Inferior parietal cortex (tissue), 1 donor: ENCODE measurements around the gene SDR42E2.
"Not testable (repeated sequence)": the region's sequence is repeated elsewhere in the genome, so short reads cannot be mapped to it uniquely, and the experiment has no call there.

Source experiments
- DNase-seq: peaks from one replicate; pipeline ENCODE4 v3.0.0-alpha.2; 2016; ENCODE audit errors: extremely low spot score

The SDR42E2 gene

DNA sequence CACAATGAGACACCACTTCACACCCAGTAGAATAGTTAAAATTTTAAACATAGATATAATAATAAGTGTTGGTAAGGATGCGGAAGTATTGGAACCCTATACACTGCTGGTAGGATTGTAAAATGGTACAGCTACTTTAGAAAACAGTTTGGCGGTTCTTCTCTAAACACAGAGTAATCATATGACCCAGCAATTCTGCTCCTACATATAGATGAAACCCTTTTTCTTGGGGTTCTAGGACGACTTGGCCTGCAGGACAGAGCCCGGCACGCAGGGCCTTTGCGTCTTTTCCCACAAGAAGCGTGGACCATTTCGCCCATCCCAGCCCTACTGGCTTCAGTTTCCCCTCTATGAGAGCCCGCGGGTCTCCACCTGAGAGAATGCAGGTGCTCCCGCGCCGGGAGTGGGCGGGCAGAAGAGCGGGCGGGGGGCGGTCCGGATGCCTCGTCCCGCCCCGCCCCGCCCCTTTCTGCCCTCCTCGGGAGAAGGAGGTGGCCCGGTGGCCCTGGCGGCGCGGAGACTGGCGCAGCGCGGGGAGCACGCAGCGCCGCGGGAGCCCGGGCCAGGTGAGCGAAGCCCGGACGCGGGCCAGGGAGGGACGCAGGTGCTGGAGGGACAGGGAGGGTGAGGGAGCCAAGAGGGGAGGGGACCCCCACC, at the start of gene SDR42E2:
TSS of gene SDR42E2 (plus strand) at position 508 of the 657 bp plus-strand sequence. CDS start 3,077 bp downstream, outside the sequence.
- no peak for DNase-seq

DNA sequence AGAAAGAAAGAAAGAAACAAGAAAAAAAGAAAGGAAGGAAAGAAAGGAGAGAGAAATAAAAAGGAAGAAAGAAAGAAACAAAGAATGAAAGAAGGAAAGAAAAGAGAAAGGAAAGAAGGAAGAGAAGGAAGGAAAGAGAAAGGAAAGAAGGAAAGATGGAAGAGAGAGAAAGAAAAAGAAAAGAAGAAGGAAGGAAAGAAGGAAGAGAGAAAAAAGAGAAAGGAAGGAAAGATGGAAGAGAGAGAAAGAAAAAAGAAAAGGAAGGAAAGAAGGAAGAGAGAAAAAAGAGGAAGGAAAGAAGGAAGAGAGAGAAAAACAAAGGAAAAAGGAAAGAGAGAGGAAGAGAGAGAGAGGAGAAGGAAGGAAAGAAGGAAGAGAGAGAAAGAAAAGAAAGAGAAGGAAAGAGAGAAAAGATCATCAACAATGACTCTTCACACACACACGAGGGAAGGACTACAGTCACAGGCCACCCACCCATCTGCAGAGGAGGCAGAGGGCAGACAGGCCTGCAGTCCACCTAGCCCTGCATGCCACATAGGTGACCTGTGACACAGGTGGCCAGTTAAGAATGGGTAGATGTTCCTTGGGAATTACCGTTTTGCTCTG, 46.1 kb upstream of the SDR42E2 start:
- DNase-seq: no peak

DNA sequence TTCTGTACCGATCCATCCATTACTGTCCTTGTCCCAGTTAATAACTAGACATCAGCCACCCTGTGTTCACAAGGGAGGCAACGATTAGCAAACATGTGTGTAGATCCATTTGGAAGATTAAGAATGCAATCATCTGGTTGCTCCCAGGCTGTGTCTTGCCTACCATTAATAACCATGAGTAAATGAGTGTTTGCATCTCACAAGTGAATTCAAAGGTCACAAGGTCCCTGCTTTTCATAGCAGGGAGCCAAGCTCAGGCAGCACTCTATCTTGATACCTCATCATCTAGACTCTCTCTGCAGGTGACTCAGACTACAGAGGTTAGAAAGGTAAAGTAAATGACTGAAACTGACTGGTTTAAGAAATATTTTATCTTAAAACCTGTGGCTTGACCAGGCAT, 44.7 kb upstream of the SDR42E2 start:
- no peak for DNase-seq

DNA sequence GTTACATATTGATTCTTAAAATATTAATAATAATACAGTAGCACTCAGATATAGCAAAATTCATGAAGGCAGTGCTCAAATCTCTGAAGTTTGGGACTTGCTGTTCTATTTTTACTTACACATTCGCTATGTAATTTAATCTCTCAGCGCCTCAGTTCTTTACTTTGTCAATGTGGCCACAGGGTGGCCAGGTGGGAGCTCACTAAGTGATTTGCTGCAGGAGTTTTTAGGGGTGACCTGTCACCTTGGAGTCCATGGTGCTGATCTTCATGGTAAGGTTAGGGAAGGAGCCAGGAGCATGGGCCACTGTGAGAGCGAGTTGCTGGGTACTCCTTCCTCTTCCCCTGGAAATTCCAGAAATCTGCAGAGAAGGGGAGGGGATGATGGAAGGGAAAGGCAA, 41.9 kb upstream of the SDR42E2 start:
- DNase-seq: no peak

DNA sequence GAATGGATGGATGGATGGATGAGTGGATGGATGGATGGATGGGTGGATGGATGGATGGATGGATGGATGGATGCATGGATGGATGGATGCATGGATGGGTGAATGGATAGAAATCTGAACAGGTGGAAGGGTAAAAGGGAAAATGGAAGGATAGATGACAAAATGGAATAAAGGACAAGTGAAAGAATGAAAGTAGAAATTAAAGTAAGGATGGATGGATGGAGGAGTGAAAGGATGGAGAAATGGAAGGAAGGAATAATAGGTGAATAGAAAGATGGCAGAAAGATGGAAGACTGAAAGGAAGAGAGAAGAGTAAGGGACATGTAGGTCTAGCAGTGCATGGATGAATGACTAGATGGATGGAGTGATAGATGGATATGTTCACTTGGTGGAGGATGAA, 40.1 kb upstream of the SDR42E2 start:
- DNase-seq: no peak

DNA sequence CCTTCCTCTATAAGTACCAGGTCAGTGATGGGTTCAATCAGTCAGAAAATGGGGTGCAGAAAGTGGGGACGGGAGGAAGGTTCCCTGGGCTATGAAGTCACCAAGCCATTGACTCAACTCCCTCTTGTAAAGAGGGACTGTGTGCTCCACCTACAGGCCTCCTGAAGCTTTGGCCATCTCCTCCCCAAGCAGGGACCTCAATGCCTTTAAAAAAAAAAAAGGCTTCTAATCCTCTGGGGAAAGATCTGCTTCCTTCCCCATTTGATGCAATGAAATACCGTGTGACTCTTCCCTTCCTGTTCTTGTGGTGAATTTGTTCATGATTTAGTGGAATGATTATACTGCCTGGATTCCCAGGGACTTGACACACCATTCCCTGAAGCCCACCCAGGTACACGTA, 39.2 kb upstream of the SDR42E2 start:
- DNase-seq: no peak

DNA sequence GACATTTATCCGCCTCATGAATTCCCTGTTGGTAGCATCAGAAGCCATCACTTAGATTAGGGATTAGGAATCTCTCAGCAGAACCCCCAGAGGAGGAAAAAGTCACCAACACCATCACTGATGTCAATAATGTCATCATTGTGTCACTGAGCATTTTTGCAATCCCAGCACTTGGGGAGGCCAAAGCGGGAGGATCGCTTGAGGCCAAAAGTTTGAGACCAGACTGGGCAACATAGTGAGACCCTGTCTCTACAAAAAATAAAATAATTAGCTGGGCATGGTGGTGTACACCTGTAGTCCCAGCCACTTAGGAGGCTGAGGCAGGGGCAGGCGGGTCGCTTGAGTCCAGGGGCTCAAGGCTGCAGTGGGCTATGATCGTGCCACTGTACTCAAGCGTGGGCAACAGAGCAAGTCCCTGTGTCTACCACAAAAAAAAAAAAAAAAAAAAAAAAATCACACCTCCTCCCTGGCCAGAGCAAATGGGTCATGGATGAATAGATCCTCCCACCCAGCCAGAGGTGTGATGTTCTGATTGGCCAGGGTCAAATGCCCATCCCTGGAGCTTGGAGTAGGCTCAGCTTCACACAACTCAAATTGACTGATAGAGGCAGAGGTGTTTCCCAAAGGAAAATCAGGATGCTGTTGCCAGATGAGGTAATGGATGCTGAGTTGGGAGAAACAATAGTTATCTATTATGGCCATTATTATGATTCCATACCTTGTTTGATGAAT, 38.4 kb upstream of the SDR42E2 start:
- DNase-seq: no peak

DNA sequence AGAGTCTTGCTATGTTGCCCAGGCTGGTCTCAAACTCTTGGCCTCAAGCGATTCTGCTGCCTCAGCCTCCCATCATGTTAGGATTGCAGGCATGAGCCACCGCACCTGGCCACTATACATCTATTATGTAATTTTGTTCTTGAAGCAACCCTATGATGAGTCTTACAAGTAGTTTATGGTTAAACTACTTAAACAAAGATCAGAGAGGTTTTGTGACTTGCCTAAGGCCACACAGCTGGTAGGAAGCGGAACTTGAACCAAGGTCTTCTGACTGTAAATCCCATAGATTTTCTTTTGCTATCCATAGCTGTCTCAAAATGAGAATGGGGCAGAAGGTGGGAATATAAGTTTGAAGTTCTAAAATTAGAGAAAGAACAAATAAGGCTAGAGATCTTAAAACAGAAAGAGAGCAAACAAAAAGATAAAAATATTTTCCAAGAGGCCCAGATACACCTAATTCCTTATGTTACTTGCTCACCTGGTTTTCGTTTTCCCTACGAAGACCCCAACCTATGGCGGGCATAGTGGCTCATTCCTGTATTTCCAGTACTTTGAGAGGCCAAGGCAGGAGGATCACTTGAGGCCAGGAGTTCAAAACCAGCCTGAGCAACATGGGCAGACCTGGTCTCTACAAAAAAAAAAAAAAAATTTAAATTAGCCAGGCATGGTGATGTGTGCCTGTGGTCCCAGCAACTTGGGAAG, 37.6 kb upstream of the SDR42E2 start:
- no peak for DNase-seq

DNA sequence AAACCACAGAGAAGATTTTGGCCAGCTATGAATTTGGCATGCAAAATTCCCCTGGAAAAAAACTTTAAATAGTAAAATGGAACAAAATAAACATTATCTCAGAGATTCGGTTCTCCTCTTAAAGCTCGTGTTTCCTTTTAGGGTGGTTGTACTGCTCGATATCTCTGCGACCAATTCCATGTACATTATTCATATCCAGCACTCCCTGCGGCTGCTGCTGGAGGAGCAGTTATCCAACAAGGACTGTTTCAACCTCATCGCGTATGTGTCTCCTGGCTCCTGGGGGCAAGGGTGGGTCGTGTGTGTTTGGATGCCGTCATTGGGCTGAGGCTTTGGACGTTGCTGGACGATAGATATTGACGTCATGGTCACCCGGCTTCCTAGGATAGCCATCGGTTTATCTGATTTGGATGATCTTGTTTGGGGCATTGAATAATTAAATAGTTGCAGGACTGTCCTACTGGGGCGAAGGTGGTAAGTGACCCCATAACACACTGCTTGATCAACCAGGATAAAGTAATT, 36.2 kb upstream of the SDR42E2 start:
- DNase-seq: no peak

DNA sequence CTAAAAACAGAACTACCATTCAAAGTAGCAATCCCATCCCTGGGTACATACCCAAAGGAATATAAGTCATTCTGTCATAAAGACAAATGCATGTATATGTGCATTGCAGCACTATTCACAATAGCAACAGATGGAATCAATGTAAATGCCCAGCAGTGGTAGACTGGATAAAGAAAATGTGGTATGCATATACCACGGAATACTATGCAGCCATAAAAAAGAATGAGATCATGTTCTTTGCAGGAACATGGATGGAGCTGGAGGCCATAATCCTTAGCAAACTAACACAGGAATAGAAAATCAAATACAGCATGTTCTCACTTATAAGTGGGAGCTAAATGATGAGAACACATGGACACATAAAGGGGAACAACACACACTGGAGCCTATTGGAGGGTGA, 33.8 kb upstream of the SDR42E2 start:
- not testable (repeated sequence) for DNase-seq

DNA sequence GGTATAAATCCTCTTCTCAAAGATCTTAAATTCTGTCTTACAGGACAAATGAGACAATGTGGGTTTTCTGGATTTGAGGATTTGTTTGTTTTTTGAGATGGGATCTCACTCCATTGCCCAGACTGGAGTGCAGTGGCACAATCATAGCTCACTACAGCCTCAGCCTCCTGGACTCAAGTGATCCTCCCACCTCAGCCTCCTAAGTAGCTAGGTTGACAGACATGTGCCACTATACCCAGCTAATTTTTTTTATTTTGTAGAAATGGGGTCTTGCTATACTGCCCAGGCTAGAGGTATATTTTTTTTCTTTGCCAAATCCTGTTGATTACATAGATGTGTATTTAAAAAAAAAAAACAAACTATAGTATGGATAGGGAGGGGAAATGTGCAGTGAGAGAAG, 31.8 kb upstream of the SDR42E2 start:
- DNase-seq: no peak

DNA sequence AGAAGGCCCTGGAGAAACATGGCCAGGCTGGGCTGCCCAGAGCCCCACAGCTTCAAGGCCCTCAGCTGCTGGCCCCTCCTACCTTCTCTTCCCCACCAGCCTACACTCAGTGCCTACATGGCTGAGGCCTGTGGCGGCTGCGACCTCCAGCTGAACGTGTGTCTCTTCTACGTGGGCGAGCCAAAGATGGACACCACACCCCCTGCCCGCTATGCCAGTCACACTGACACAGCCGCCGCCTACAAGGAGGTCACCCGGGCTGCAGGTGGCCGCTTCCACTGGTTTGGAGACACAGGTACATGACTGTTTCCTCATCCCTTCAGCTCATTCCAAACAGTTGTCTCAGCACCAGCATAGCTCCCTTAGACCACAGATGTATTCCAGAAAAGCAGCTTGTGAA, 29.5 kb upstream of the SDR42E2 start:
- DNase-seq: no peak

DNA sequence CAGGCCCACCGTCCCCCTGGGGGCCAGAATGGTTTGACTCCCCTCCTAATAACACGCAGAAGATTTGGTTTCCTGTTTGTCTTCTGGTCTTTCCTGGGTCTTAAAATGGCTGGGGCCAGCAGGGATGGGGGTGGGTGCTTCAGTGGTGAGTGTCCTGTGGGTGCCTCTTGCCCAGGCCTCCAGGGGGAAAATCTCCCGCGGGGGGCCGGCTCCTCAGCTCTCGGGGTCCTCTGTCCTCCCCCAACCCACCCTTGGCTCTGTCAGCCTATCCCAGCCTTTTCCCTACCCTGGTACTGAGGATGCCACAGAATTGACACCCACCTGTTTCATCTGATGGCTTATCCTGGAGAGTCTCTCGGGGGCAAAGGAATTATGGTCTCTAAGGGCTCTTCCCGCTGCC, 23.8 kb upstream of the SDR42E2 start:
- DNase-seq: no peak

DNA sequence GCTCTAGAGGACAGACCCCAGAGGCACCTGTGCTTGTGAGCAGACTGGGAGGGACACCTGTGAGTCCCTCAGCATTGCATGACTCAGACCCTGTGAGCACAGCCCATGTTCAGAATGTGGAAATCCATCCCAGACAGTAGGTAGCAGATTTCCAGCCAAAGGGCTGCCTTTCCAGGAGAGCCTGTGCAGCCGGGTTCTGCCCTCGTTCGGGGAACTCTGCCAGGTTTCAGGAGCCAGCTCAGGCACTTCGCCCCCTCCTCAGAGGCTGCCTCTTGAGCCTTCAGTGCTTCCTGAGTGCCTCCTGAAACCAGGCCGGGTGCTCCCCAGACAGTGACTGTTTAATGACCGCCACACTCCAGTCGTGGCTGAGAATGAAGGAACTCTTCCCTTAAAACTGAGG, 23.3 kb upstream of the SDR42E2 start:
- DNase-seq: no peak

DNA sequence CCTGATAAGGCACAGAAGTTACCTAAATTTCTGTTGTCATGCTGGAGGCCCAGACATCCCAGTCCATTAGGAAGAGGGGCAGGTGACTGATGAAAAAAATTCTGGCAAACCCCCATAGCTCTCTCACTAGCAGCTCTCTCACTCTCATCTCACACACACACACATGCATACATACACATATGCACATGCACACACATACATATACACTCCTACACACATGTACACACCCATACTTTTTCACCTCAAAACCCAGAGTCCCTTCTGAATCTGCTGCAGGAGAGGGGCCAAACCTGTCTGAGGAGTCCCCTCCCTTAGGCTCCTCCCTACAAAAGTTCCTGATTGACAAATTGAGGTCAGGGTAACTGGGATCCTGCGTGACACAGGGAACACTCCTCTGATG, 22.6 kb upstream of the SDR42E2 start:
- DNase-seq: no peak

DNA sequence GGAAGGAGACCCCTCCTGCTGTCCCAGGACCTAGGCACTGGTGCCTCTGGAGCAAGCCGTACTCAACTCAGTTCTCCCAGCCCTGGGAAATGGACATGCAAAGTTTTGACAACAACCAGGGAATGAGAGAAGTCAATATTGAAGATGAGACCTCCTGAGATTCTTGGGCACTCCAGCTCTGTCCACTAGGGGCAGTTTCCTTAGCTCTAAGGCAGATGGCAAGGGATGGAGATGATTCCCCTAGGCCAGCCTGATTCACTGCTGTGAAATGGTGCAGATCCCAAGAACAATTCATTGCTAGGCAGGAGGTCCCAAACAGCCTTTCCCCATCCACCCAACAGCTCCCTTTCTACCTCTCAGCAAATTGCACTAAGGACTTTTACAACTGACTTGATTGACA, 20.5 kb upstream of the SDR42E2 start:
- no peak for DNase-seq

DNA sequence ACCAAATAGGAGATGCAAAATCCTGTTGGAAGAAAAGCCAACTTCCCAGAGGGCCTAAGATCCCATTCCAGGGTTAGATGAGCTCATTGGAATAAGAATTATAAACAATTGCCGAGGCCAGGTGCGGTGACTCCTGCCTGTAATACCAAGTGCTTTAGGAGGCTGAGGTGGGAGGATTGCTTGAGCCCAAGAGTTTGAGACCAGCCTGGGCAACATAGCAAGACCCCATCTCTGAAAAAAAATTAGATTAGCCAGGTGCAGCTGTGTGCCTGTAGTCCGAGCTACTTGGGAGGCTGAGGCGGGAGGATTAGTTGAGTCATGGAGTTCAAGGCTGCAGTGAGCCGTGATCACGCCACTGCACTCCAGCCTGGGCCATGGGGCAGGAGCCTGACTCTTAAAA, 17.8 kb upstream of the SDR42E2 start:
- DNase-seq: no peak

DNA sequence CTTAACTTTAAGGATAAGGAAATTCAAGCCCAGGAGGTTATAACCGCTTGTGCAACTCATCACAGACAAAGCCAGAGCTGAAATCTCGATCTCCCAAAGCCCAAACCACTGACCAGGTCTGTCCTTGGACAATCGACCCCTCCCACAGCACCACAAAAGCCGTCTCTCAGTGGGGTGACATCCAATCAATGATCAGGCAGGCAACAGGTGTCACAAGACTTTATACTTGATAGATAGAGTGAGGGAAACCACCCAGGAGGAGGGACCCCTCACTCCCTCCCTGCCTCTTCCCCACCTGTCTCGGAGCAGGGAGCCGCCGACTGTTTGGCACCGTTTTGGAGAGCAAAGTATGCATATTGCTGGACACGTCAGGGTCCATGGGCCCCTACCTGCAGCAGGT, 14.5 kb upstream of the SDR42E2 start:
- DNase-seq: no peak

DNA sequence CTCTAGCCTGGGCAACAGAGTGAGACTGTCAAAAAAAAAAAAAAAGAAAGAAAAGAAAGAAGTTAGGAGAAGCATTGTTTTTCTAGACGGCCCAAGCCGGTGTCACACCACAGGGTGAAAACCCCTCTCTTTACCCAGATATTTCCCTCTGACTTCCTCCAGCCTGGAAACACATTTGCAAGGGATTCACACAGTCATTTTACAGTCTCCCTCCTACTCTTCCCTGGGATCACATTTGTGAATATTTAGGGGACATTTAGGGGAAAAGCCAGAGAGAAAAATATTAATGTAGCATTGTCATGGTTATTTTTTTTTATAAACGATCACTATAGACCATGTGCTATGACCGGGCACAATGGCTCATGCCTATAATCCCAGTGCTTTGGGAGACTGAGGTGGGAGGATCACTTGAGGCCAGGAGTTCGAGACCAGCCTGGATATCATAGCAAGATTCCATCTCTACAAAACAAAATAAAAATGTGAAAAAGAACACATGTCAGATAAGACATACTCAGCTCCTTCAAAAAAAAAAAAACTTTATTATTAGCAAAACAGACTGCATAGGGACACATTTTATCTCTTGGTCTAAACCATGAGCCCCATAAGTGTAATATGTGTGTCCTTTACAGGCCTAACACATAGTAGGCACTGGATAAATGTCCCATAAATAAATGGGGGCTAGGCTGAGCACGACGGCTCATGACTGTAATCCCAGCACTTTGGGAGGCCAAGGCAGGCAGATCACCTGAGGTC, 10.9 kb upstream of the SDR42E2 start:
- DNase-seq: no peak

DNA sequence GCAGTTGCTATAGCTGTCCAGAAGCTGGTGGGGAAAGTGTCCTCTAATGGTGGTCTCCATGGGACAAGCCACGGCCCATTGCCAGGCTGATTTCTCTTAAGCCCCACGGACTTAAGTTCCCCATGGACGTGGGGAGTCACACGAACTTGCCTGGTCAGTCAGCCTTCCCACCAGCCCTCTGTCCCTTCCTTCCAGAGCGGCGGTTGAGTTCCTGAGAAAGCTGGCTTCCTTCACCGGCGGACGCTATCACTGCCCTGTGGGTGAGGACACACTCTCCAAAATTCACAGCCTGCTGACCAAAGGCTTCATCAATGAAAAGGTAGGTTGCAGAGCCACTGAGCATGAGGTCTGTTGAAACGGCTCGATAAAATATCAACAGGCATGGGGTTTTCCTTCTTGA, 10.0 kb upstream of the SDR42E2 start:
- DNase-seq: no peak

DNA sequence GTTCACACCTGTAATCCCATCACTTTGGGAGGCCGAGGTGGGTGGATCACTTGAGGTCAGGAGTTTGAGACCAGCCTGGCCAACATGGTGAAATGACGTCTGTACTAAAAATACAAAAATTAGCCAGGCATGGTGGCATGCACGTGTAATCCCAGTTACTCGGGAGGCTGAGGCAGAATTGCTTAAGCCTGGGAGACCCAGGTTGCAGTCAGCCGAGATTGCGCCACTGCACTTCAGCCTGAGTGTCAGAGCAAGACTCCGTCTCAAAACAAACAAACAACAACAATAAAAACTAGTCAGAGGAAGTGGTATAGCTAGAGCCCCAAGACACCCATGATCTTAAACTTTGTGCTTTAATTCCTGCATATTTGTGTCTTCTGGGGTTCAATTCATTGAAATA, 9.2 kb upstream of the SDR42E2 start:
- DNase-seq: not testable (repeated sequence)

DNA sequence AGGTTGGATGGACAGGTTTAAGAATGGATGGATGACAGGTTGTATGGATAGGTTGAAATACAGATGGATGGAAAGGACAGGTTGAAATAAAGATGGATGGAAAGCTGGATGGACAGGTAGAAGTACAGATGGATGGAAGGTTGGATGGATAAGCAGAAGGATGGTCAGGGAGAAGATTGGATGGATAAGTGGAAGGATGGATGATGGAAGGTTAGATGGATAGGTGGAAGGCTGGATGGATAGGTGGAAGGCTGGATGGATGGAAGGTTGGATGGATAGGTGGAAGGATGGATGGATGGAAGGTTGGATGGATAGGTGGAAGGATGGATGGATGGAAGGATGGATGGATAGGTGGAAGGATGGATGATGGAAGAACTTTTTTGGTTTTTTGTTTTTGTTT, 905 bp upstream of the SDR42E2 start:
- no peak for DNase-seq
